ENCODE measurements around the gene MRPS33.
A peak's percentile ranks its signal among the peaks of the same experiment; 100 is the strongest.
"Not testable (repeated sequence)": the region's sequence is repeated elsewhere in the genome, so short reads cannot be mapped to it uniquely, and the experiment has no call there.

The MRPS33 gene

DNA sequence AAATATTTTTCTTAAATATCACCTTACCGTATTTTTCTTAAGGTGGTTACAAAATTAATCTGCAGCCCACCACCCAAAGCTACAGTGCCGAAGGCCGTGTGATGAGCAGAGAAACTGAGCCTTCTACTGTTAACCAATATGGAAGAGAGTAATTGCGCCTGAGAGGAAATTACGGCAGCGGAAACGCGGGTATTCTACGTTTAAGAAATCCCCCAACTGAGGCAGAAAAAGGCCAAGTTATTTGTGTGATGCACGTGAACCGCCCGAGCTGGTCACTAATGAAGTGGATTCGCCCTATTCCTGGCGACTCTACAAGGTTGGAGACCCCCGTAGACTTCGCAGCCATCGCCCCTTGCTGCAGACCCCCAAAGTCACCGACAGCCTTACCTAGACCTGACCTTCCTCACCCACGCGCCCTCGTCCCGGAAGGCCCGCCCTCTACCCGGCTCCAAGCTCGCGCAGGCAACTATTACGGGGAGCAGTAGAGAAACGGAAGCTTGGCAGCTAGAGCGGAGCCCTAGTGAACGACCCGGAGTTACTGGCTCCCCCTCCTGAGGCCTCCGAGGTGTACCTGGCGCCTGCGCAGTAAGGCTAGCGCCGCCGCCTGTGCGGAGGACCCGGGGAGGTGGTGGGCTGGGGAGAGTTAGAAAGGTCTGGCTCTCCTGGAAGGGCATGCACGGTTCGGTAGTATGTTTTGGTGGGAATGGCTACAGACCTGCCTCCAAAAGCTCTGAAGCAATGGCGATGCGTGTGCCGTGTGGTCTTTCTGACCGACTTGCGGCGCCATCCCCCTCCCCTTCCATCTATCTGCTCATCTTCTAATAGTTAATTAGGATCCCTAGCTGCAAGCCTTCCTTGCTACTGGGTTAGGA, at the start of gene MRPS33:
TSS of gene MRPS33 (minus strand) at position 429 of the 872 bp plus-strand sequence. CDS start 4,319 bp downstream, outside the sequence.
- DNase-seq, result peak; percentile 98

DNA sequence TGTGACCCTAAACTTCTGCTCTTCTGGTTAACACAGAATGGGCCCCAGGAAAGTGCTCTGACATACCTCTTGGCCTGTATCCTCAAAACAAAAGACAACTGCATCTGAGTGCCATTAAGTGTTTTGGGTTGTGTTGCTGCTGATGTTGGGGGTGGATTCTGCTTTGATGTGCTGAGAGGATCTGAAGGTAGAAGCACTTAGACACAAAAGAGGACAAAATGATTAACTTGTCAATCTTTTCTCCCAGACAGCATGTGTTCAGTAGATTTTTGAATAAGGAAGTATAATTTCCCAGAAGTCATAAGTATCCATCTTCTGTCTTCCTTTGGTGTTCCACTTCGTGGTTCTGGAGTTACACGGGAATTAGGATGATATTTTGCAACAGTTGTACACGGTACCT, 43.0 kb upstream of the MRPS33 start:
- DNase-seq, result no peak

- no peak for DNase-seq
These were observed 40.4 kb upstream of the MRPS33 start for GRCh38 chr7:141055146-141055545.

DNA sequence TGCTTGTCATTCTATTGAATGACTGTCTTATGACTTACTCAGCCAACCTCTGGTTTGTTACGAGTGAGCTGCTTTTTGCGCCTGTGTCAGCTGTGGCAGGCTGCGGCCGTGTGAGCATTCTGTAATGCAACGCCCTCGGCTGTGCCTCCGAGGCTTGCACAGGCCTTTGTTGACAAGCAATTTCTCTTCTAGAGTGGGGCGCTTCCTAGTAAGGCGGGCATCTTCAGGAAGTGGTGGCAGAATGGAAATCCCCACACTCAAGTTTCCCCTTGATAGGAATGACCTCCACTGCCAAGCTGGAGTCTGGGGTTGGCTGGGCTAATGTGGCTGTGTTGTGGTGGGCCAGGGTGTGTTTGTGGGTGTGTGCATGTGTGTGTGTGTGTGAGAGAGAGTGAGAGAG, 38.9 kb upstream of the MRPS33 start:
- no peak for DNase-seq

GRCh38 chr7:141045842-141046620, 31.3 kb upstream of the MRPS33 start:
- no peak for DNase-seq

DNA sequence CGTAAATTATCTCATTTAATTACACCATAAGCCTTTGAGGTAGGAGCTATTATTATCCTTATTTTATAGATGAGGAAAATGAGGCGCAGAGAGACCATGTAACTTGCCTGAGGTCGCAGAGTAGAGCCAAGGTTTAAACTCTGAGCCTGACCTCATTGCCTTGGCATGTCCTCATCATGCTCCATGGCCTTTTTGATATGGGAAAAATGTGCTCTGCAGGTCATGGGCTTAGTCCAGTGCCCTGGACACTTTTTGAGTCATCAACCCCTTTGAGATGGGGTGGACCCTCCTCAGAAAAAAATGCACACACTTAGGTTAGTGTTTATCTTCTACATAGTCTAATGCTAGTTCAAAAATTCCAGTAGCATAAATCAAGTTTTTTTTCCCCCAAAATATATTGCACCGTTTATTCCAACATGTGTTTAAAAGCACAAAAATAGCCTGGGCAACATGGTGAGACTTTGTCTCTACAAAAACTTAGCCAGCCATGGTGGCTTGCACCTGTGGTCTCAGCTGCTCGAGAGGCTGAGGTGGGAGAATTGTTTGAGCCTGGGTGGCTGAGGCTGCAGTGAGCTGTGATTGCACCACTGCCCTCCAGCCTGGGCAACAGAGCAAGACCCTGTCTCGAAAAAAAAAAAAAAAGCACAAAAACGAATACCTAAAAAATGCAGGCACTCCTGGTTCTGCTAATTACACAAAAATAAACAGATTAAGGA, 30.5 kb upstream of the MRPS33 start:
- DNase-seq, result no peak

DNA sequence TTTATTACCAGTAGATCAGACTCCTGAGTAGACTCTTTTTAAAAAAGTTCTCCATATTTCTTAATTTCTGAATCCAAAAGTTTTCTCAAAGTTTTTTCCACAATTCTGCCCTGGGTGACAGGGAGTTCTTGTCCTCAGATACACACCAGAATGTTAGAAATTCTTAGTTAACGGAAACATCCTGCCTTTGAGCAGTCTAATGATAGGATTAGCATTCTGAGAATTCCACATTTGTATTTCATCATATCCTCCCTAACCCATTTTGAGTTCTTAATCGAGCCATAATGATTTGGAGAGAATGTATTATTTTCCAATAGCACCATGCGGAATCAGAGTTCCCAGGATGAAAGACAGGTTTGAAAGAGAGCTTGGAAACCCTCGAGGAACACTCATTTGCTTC, 28.9 kb upstream of the MRPS33 start:
- no peak for DNase-seq

DNA sequence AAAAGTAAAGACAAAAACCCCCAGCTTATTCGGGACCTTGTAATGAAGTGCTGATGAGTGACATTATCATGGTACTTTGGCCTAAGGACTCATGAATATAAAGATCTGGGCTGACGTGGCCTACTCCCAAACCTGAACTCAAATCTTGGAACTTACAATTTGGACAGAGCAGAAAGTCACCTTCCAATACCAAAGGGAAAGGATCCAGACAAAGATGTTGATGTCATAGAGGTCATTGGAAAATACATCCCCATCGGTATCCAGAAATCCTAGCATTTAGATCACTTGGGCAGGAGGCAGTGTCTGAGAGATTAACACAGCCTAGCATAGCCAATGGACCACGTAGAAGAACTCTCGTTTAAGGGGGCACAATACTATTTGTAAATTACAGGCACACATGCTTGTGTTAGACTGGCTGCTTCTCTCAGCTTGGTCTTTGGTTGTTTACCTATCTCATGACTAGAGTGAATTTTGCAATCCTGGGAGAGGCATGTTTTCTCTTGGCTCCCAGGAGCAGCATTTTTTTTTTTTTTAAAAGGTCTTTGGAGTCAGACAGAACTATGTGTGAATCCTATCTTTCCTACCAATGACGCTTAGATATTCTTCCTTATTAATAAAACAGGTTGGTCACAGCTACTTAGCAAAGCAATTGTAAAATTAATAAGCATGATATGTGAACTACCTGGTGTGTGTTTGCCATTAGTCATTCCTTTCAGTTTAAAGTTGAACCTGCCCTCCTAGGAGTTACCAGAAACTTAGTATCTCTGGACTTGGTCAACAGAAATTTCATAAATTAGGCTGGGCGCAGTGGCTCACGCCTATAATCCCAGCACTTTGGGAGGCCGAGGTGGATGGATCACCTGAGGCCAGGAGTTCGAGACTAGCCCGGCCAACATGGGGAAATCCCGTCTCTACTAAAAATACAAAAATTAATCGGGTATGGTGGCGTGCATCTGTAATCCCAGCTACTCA, 27.8 kb upstream of the MRPS33 start:
- DNase-seq, result no peak

- no peak for DNase-seq
These were observed 24.6 kb upstream of the MRPS33 start for GRCh38 chr7:141039376-141039775.

DNA sequence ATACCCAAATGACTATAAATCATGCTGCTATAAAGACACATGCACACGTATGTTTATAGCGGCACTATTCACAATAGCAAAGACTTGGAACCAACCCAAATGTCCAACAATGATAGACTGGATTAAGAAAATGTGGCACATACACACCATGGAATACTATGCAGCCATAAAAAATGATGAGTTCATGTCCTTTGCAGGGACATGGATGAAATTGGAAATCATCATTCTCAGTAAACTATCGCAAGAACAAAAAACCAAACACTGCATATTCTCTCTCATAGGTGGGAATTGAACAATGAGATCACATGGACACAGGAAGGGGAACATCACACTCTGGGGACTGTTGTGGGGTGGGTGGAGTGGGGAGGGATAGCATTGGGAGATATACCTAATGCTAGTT, 23.3 kb upstream of the MRPS33 start:
- not testable (repeated sequence) for DNase-seq

DNA sequence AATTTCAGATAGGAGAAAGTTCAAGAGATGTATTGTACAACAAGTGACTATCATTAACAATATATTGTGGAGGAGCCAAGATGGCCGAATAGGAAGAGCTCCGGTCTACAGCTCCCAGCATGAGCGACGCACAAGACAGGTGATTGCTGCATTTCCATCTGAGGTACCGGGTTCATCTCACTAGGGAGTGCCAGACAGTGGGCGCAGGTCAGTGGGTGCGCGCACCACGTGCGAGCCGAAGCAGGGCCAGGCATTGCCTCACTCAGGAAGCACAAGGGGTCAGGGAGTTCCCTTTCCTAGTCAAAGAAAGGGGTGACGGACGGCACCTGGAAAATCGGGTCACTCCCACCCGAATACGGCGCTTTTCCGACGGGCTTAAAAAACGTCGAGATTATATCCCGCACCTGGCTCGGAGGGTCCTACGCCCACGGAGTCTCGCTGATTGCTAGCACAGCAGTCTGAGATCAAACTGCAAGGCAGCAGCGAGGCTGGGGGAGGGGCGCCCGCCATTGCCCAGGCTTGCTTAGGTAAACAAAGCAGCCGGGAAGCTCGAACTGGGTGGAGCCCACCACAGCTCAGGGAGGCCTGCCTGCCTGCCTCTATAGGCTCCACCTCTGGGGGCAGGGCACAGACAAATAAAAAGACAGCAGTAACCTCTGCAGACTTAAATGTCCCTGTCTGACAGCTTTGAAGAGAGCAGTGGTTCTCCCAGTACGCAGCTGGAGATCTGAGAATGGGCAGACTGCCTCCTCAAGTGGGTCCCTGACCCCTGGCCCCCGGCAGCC, 18.0 kb upstream of the MRPS33 start:
- DNase-seq, result not testable (repeated sequence)

- DNase-seq, result no peak
These were observed 14.0 kb upstream of the MRPS33 start for GRCh38 chr7:141028767-141029166.

- DNase-seq, result no peak
These were observed 12.3 kb upstream of the MRPS33 start for GRCh38 chr7:141027043-141027442.

DNA sequence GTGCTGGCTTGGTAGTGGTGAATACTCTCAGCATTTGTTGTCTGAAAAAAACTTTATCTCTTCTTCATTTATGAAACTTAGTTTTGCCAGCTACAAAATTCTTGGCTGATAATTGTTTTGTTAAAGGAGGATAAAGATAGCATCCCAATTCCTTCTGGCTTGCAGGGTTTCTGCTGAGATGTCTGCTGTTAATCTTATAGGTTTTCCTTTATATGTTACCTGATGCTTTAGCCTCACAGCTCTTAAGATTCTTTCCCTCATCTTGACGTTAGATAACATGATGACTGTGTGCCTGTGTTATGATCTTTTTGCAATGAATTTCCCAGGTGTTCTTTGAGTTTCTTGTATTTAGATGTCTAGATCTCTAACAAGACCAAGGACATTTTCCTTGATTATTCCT, 9.9 kb upstream of the MRPS33 start:
- DNase-seq, result no peak

GRCh38 chr7:141023295-141023694, 8.5 kb upstream of the MRPS33 start:
- DNase-seq, result no peak

- no peak for DNase-seq
These were observed 2.8 kb upstream of the MRPS33 start for GRCh38 chr7:141017555-141017954.

DNA sequence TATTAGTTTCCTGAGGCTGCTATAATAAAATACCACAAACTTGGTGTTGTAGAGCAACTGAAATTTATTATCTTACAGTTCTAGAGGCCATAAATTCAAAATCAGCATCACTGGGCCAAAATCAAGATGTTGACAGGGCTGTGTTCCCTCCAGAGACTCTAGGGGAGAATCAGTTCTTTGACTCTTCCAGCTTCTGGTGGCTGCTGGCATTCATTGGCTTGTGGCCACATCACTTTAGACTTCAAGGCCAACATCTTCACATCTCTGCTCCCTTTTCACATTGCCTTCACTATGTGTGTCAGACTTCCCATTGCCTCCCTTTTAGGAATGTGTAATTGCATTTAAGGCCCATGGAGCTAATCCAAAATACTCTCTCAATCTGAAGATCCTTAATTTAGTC, 1.6 kb upstream of the MRPS33 start:
- no peak for DNase-seq

- DNase-seq, result peak; percentile 29
These were observed 628 bp downstream of the MRPS33 start for GRCh38 chr7:141014125-141014523.

DNA sequence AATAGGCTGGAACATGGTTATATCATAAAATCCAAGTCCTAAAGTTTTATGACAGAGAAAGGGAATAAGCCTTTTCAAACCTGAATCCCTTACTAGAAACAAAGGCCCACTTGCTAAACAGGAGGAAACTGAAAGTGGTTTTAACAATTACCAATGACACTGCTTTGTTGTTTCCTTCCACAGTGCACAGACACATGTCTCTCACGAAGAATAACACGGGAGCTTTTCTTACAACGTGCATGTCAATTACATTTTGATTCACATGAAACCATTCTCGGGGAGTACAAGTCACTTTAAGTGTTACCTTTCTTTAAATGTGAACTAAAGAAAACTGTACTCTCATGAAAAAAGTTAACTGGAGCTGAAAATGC, 1.4 kb downstream of the MRPS33 start:
- no peak for DNase-seq

DNA sequence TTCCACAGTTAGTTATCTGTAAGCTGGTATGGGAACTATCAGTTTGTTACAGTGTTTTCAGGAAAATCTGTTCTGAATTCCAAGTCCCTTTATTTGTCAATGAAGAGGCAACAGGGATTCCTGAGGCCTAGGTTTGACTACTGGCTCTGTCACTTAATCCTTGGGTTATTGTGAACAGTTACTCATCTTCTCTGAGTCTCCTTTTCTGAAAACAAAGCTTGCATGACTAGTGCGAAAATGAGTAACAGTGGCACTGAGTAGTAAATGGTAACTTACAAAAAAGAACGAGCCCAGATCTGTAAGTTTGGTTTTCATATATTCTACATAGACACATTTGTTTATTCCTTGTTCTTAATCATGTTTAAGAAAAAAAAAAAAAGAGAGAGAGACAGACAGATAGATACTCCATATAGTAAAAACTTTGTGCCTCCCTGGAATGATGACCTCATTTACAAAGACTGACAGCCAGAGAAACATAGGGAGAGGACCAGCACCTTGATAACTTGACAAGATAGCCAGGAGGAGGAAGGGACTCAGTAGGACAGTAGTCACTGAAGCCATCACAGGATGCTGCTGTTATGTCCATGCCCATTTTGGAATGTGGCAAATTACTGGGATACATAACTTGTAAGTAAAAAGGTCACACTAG, 1.9 kb downstream of the MRPS33 start:
- no peak for DNase-seq
